RWPE1 (cell line): ENCODE results near the gene SLC6A5.

Experiments used
- CTCF ChIA-PET: fragments of 350-600 bp; sonication (Branson Sonifier 250); formaldehyde crosslinking; extraction: SDS; loops from one replicate; lab custom pipeline; 2021; lab: Yijun Ruan, JAX
- POLR2A ChIA-PET: fragments of 400-600 bp; formaldehyde crosslinking; extraction: SDS; loops from one replicate; lab custom pipeline; 2020; ENCODE audit warnings: antibody characterized with exemption; ENCODE audit not compliant: low non-redundant PET; lab: Yijun Ruan, JAX
- DNase-seq: peaks from one replicate; pipeline ENCODE4 v3.0.0; 2012; ENCODE audit warnings: low spot score
- H3K27ac ChIP-seq: fragments of 450-650 bp; 2 replicates; pipeline ENCODE4 v1.5.1; 2017
- CTCF ChIP-seq: fragments of 450-650 bp; conservative IDR thresholded peaks from 2 replicates; pipeline ENCODE4 v1.5.1; 2017; ENCODE audit warnings: low read depth, mild to moderate bottlenecking

The SLC6A5 gene

GRCh38 chr11:20596205-20597153, 2.9 kb upstream of the SLC6A5 start:
- no peak overlapping the region for H3K27ac ChIP-seq
- ChIA-PET CTCF (no interaction called here), POLR2A (no interaction called here)
- no peak for DNase-seq
- TF ChIP-seq CTCF = no peak

GRCh38 chr11:20597154-20597679, 2.2 kb upstream of the SLC6A5 start:
- ChIA-PET CTCF (no interaction called here), POLR2A (no interaction called here)
- no peak overlapping the region for H3K27ac ChIP-seq
- no peak for DNase-seq
- TF ChIP-seq CTCF = no peak

GRCh38 chr11:20597680-20598484, 1.5 kb upstream of the SLC6A5 start:
- no peak for DNase-seq
- ChIA-PET CTCF (no interaction called here), POLR2A (no interaction called here)
- no peak overlapping the region for H3K27ac ChIP-seq
- no peak for TF ChIP-seq CTCF

GRCh38 chr11:20598492-20598891, 916 bp upstream of the SLC6A5 start:
- DNase-seq = no peak
- ChIA-PET POLR2A (no interaction called here), CTCF (no interaction called here)
- TF ChIP-seq CTCF = no peak
- H3K27ac ChIP-seq = no peak overlapping the region

GRCh38 chr11:20600020-20600346, 575 bp downstream of the SLC6A5 start:
- no peak overlapping the region for H3K27ac ChIP-seq
- CTCF ChIA-PET = interaction anchor here (0.6 to 2.3 kb wide), 2 partner anchors 10 to 285 kb away, joined by 4 to 14 read pairs; no protein-coding TSS in a partner anchor
- TF ChIP-seq CTCF = no peak
- POLR2A ChIA-PET = interaction anchor here (0.7 kb wide), 1 partner anchor 831 kb away, joined by 4 read pairs; no protein-coding TSS in a partner anchor
- no peak for DNase-seq

- TF ChIP-seq CTCF = no peak
- no peak for DNase-seq
- H3K27ac ChIP-seq = no peak overlapping the region
- ChIA-PET POLR2A (no interaction called here), CTCF (interaction anchor here (0.6 to 2.3 kb wide), 3 partner anchors 10 to 1341 kb away, joined by 3 to 14 read pairs (median 4); no protein-coding TSS in a partner anchor)
Measured at GRCh38 chr11:20600551-20600950, 1.1 kb downstream of the SLC6A5 start.
